GM21825 (cell line): ENCODE results near the gene DIO3.

ENCODE experiments used
- ATAC-seq: cut with Tn5 transposase; IDR thresholded peaks from one replicate; pipeline ENCODE4 v1.9.1; 2021; ENCODE audit warnings: mild to moderate bottlenecking, moderate library complexity; ENCODE audit not compliant: unreplicated experiment

Gene DIO3

GRCh38 chr14:101561145-101561896 lies at the start of gene DIO3:
TSS of gene DIO3 (plus strand) at chr14:101561495.
- ATAC-seq: no peak

- ATAC-seq: no peak
Observed at GRCh38 chr14:101511620-101512375, 49.5 kb upstream of the DIO3 start.

- no peak for ATAC-seq
Observed at GRCh38 chr14:101512376-101512695, 49.0 kb upstream of the DIO3 start.

- no peak for ATAC-seq
Observed at GRCh38 chr14:101514136-101514535, 47.2 kb upstream of the DIO3 start.

- ATAC-seq: no peak
Observed at GRCh38 chr14:101516401-101516800, 44.9 kb upstream of the DIO3 start.

GRCh38 chr14:101518611-101519473 lies 42.5 kb upstream of the DIO3 start:
- ATAC-seq: no peak

- no peak for ATAC-seq
Observed at GRCh38 chr14:101520621-101521472, 40.4 kb upstream of the DIO3 start.

GRCh38 chr14:101521473-101521915 lies 39.8 kb upstream of the DIO3 start:
- no peak for ATAC-seq

- no peak for ATAC-seq
Observed at GRCh38 chr14:101521978-101522377, 39.3 kb upstream of the DIO3 start.

GRCh38 chr14:101525640-101526527 lies 35.4 kb upstream of the DIO3 start:
- ATAC-seq: no peak

GRCh38 chr14:101527987-101528386 lies 33.3 kb upstream of the DIO3 start:
- ATAC-seq: no peak

- ATAC-seq: no peak
Observed at GRCh38 chr14:101529079-101529478, 32.2 kb upstream of the DIO3 start.

- ATAC-seq: no peak
Observed at GRCh38 chr14:101534198-101534597, 27.1 kb upstream of the DIO3 start.

- ATAC-seq: no peak
Observed at GRCh38 chr14:101535232-101535631, 26.1 kb upstream of the DIO3 start.

GRCh38 chr14:101535701-101536207 lies 25.5 kb upstream of the DIO3 start:
- no peak for ATAC-seq

GRCh38 chr14:101537286-101537685 lies 24.0 kb upstream of the DIO3 start:
- no peak for ATAC-seq

GRCh38 chr14:101538878-101539277 lies 22.4 kb upstream of the DIO3 start:
- no peak for ATAC-seq

GRCh38 chr14:101539880-101540279 lies 21.4 kb upstream of the DIO3 start:
- no peak for ATAC-seq
